Stimulated activated CD4-positive, alpha-beta T cell treated with anti-CD3 and anti-CD28 coated beads, Interleukin-1b, Interleukin-23, amount 100 ng/mL, for 4 hours (primary cell): ENCODE results near the gene ING3.
A peak's percentile ranks its signal among the peaks of the same experiment; 100 is the strongest.
"Not testable (repeated sequence)": the region's sequence is repeated elsewhere in the genome, so short reads cannot be mapped to it uniquely, and the experiment has no call there.

Experiments used
- DNase-seq, 2 donors: peaks; one replicate each; pipeline ENCODE4 v3.0.0-alpha.2; 2020; ENCODE audit warnings: low read depth in 2 of 2

The ING3 gene

DNA sequence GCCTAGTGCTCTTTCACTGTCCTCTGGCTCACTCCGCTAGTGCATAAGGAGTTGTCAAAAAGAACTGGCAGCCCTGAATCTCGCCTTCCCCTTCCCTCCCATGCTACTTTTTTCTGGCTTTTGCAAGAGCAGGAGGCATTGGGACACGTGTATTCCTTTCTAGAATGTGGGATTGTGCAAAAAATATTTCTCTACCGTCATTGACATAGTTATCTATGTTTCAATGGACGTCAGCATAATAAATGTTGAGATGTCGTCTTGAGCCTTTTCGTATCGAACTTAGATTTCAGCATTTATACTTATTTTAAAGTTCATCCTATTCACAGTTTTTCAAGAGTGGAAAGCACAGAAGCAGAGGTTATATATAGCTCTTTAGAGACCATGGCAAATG lies 727 bp downstream of the ING3 start:
- no peak for DNase-seq

GRCh38 chr7:120951826-120952225 lies 1.2 kb downstream of the ING3 start:
- no peak for DNase-seq

- DNase-seq = no peak
These were observed 5.1 kb downstream of the ING3 start for GRCh38 chr7:120955577-120956149.

- no peak for DNase-seq
These were observed 9.4 kb downstream of the ING3 start for GRCh38 chr7:120959929-120960484.

- no peak for DNase-seq
These were observed 10.1 kb downstream of the ING3 start for GRCh38 chr7:120960714-120961113.

DNA sequence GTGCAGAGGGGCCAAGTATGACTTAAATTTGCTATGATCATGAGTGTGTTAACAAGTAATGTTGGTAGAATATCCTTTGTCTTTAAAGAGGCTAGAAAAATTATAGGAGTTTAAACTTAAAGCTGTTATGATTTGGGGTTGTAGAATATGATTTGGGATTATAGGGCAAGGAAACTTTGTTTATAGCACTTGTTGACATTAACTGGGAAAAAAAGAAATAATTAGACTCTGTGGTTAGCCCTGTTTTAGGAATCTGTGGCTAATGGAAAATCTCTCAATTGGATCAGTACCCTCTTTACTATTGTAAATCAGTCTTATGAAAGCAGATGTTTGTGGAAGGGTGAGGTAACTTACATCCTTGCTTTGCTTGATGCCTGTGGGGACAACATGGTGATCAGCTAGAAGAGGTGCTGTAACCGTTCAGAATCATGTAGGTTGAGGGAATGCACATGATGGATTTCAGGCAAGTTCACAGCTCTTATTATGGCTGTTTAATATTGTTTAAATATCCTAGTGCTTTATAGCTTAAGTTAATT lies 11.1 kb downstream of the ING3 start:
- DNase-seq = no peak

DNA sequence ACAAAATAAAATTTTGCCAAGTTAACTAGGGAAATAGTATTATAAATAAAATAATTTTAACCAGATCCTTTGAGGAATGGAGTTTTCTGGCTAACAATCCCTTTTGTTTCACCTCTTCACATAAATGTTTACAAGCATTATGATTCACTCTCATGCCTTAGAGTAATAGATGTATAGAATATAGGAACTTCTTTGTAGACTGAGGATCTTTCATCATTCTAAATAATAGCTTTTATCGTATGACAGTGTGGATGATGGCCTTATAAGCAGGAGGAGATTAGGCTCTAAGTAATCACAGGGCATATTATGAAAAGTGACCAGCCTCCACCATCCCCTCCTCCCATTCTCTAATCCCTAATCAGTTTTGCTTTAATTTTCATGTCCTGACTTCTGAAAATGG lies 13.5 kb downstream of the ING3 start:
- no peak for DNase-seq

DNA sequence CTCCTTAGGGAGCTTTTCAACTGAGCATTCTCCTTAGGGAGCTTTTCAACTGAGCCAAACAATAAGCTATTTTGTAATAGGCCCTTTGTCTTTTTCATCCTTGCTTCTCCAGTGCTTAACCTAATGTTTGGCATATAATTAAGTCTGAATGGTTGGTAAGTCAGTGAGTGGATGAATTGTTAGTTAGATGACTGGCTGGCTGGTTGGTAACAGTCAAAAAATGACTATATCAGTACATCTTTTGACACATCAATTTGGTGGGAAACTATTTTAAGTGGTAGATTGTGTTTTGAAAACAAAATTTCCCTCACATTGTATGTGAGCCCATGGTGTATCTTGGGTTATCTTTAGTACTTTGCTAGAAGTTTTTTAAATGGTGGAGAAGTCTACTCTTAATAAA lies 16.4 kb downstream of the ING3 start:
- DNase-seq = no peak

- DNase-seq = no peak
These were observed 23.3 kb downstream of the ING3 start for GRCh38 chr7:120973849-120974248.

GRCh38 chr7:120979765-120980499 lies 29.4 kb downstream of the ING3 start:
- DNase-seq = no peak

- no peak for DNase-seq
These were observed 30.5 kb downstream of the ING3 start for GRCh38 chr7:120981117-120981516.

DNA sequence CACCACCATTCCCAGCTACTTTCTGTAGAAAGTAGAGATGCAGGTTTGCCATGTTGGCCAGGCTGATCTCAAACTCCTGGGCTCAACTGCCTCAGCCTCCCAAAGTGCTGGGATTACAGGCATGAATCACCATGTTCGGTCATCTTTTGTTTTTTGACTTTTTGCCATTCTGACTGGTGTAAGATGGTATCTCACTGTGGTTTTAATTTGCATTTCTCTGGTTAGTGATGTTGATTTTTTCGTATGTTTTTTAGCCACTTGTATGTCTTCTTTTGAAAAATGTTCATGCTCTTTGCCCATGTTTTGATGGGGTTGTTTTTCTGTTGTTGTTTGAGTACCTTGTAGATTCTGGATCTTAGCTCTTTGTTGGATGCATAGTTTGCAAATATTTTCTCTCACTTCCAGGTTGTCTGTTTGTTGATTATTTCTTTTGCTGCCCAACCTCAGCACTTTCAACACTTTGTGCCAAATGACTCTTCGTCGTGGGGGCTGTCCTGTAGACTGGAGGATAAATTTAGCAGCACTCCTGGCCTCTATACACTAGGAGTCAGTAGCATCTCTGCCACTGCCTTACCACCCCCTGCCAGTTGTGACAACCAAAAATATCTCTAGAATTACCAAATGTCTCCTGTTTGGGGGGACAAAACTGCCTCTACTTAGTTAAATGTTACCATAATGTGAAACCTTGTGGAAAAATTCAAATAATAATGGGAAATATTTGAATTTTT lies 31.5 kb downstream of the ING3 start:
- no peak for DNase-seq

DNA sequence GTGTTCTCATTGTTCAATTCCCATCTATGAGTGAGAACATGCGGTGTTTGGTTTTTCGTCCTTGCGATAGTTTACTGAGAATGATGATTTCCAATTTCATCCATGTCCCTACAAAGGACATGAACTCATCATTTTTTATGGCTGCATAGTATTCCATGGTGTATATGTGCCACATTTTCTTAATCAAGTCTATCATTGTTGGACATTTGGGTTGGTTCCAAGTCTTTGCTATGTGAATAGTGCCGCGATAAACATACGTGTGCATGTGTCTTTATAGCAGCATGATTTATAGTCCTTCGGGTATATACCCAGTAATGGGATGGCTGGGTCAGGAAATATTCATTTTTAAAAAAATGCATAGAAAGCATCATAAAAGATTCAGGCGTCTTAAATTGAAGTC lies 33.0 kb downstream of the ING3 start:
- not testable (repeated sequence) for DNase-seq

DNA sequence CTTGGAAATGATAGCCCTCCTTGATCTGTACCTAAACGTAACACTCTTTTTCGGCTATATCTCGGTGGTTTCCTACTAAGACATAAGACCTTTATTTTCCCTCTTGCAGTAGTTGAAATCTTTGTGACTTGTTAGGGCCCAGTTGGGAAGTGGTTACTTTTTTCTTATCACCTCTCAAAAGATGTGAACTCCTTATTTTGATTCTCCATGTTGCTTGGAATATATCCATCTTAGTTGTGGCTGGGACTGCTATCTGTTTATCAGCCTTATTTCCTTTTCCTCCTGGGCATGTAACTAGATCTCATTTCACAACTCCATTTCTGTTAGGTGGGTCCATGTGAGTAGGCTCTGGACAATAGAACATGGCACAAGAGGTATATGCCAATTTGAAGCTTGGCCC lies 33.8 kb downstream of the ING3 start:
- no peak for DNase-seq

- DNase-seq = no peak
These were observed 34.7 kb downstream of the ING3 start for GRCh38 chr7:120985130-120985758.

- no peak for DNase-seq
These were observed 35.3 kb downstream of the ING3 start for GRCh38 chr7:120985839-120986238.

DNA sequence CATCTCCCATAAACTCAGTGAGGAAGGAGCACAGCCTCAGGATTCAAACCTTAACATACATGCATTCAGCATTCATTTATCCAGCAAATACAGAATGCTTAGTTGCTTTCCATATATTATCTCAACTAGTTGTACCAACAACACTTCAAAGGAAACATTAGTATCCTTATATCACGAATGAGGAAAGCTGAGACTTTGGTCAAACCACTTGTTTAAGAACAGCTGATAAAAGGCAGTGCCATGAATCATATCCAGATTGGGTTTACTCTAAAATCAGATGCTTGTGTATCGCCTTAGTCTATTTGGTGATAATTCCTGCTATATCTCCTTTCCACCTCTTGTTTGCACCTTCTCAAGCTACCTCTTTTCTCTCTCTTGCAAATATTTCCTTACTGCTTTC lies 36.1 kb downstream of the ING3 start:
- DNase-seq = no peak

GRCh38 chr7:120987280-120987679 lies 36.7 kb downstream of the ING3 start:
- DNase-seq = no peak

GRCh38 chr7:120987683-120988590 lies 37.4 kb downstream of the ING3 start:
- peak; percentile 72 to 76 for DNase-seq

- DNase-seq = peak; percentile 17 to 18
These were observed 38.1 kb downstream of the ING3 start, which contains the start of gene CPED1 for GRCh38 chr7:120988591-120989256. TSS of gene CPED1 (plus strand) at chr7:120988711. CDS start at chr7:120989622, 911 bp downstream.
